ENCODE results near the gene KREMEN2.

DNA sequence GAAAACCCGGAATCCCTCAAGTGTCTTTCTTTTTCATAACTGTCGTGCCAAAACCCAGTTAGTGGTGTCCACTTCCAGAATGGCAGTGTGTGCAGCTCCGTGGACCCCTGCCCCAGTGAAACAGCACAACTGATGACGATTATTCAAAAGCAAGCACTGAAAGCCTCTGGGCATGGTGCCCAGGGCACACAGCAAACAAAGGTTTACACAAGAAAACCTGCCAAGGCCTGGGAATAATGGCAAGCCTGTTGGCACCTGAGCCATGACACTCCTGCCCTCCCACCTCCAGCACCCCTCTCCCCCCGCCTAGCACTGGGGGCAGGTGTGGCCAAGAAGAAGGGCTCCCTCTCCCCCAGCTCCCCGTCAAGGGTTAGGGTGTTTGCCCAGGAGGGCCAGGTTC lies 13.4 kb downstream of the KREMEN2 start:
- no peak for TF ChIP-seq CTCF (IDR thresholded peaks at IDR 0.05; ENCODE audit: insufficient read depth, low read length, poor library complexity, severe bottlenecking)
- no peak for TF ChIP-seq EZH2phosphoT487 (conservative IDR thresholded peaks at IDR 0.05; ENCODE audit: low read length)
